K562 (cell line): Measurements from ENCODE around the gene PPP1R9B. TPM values are rescaled to one million over a fixed set of nuclear protein-coding genes. Genes with fewer than 3 reads are reported as not detected.
A peak's percentile ranks its signal among the peaks of the same experiment; 100 is the strongest.

Experiments
- AFF1 ChIP-seq, 2 experiments: fragments of 450-650 bp; IDR thresholded peaks; 2 replicates each; pipeline ENCODE4 v1.6.1; 2018; ENCODE audit warnings: mild to moderate bottlenecking in 2 of 2, low read depth in 1 of 2; ENCODE audit not compliant: partially characterized antibody in 2 of 2
- FOXK2 ChIP-seq, 2 experiments: fragments of 450-650 bp; IDR thresholded peaks in 1 of 2; conservative IDR thresholded peaks in 1 of 2; 2 replicates each; pipeline ENCODE4 v1.6.1; 2016; ENCODE audit warnings: low read depth in 2 of 2, mild to moderate bottlenecking in 1 of 2
- GABPA ChIP-seq: fragments of 200-800 bp; sonication (Bioruptor generic); conservative IDR thresholded peaks from 2 replicates; pipeline ENCODE4 v1.6.1; 2016; ENCODE audit warnings: low read depth, missing genetic modification characterization, missing compliant biosample characterization
- GATAD2B ChIP-seq: fragments of 450-650 bp; IDR thresholded peaks from 2 replicates; pipeline ENCODE4 v1.6.1; 2017; ENCODE audit warnings: mild to moderate bottlenecking, borderline replicate concordance
- IRF2 ChIP-seq: sonication (generic); formaldehyde crosslinking; IDR thresholded peaks from 2 replicates; pipeline ENCODE4 v1.8.1; 2022; ENCODE audit warnings: mild to moderate bottlenecking, missing genetic modification reagents
- NR2C1 ChIP-seq, 2 experiments: fragments of 450-650 bp; IDR thresholded peaks; 2 replicates each; pipeline ENCODE4 v1.6.1; 2017; ENCODE audit warnings: mild to moderate bottlenecking in 2 of 2, antibody characterized with exemption in 1 of 2, inconsistent platforms in 1 of 2, missing compliant biosample characterization in 1 of 2, missing genetic modification characterization in 1 of 2
- TBP ChIP-seq: optimal IDR thresholded peaks from 2 replicates; pipeline ENCODE3; 2011; ENCODE audit warnings: low read depth, low read length, improper control_type of control experiment
- TCFL5 ChIP-seq: fragments of 250-450 bp; sonication (Bioruptor Pico); conservative IDR thresholded peaks from 2 replicates; pipeline ENCODE4 v1.6.1; 2021; ENCODE audit warnings: mild to moderate bottlenecking, moderate library complexity, matching md5 sums
- TRIM25 ChIP-seq: fragments of 450-650 bp; IDR thresholded peaks from 2 replicates; pipeline ENCODE4 v1.7.0; 2016; ENCODE audit warnings: borderline replicate concordance
- ZNF79 ChIP-seq: fragments of 250-450 bp; sonication (Bioruptor Pico); IDR thresholded peaks from 2 replicates; pipeline ENCODE4 v1.4.0; 2020; ENCODE audit warnings: low read depth, mild to moderate bottlenecking, moderate library complexity
- polyA plus RNA-seq, 8 experiments: library from polyadenylated mRNA; depleted of rRNA in 4 of 8; stranded (reverse) in 5 of 8; unstranded in 3 of 8; fragments of >200 nt; fragmentation: Nextera tagmentation in 2 of 8; fragmentation: Illumina TruSeq in 1 of 8; extraction: Ambion mirVana in 2 of 8; extraction: Trizol in 1 of 8; gene quantifications; 2 replicates each; pipeline versions ENCODE4 v1.2.1 to v1.2.3, GENCODE V29; 2011 to 2014; ENCODE audit warnings: inconsistent platforms in 1 of 8, missing spikeins in 1 of 8
- total RNA-seq, 7 experiments: library from RNA; depleted of rRNA in 6 of 7; stranded (reverse); fragments of >200 nt in 6 of 7; fragmentation: Illumina TruSeq in 2 of 7; extraction: Trizol in 2 of 7; gene quantifications; 2 replicates each; pipeline versions ENCODE4 v1.2.1 to v1.2.3, GENCODE V29; 2011 to 2021; ENCODE audit warnings: low replicate concordance in 1 of 7
- TF ChIP-seq, protein P1 (sequence below): fragments of 450-650 bp; formaldehyde crosslinking; IDR thresholded peaks from 2 replicates; pipeline ENCODE4 v1.4.0; 2022; ENCODE audit warnings: mild to moderate bottlenecking, moderate library complexity
- TF ChIP-seq, protein P2 (sequence below), 2 experiments: fragments of 450-650 bp; IDR thresholded peaks; 2 replicates each; pipeline ENCODE4 v1.6.1; 2016
- TF ChIP-seq, protein P3 (sequence below): fragments of 250-450 bp; sonication (Bioruptor Pico); IDR thresholded peaks from 2 replicates; pipeline ENCODE4 v1.5.0; 2021

Gene PPP1R9B
- total and polyA plus RNA-seq, 9 of the 15 experiments (the other 6 are each of a cell fraction or from before 2014, with no cell fraction given), result 0.10 to 63.5 (median 24.7) TPM

DNA sequence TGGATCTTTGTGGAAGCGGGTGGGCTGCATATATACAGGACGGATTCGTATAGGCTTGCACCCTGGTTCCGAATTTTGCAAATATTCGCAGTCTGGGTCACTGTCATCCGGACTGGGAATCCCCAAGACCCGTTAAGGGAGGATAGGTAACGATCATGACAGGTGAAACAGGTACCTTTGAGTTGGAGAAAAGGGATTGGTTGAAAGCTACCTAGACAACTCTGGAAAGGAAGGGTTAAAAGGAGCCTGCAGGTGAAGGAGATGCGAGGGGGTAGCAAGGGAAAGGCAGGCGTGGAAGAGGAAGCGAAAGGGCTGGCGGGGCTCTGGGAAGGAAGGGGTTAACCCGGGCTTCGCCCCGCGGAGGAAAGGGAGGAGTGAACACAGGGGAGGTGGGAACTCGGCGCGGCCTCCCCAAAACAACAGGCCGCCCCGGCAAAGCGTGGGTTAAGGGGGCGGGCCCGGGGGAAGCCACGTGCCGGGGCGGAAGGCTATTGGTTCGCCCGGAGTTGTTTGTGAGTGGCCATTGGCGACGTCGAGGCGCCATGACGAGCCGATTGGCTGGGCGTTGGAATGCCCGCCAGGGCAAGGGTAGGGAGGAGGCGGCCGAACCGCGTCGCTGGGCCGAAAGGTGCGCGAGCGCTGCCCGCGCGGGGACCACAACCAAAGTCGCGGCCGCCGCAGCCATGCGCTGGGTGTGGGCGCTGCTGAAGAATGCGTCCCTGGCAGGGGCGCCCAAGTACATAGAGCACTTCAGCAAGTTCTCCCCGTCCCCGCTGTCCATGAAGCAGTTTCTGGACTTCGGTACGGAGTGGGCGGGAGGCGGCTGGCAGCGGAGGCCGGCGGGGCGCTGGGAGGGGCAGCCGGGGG is 55.5 kb downstream of the PPP1R9B start, which contains the start of gene PDK2 (continued):
- TF ChIP-seq NR2C1 (IDR thresholded peaks at IDR 0.05), result no peak
- TF ChIP-seq NR2C1 (tag; IDR thresholded peaks at IDR 0.05), result no peak
- TF ChIP-seq, protein P1, sequence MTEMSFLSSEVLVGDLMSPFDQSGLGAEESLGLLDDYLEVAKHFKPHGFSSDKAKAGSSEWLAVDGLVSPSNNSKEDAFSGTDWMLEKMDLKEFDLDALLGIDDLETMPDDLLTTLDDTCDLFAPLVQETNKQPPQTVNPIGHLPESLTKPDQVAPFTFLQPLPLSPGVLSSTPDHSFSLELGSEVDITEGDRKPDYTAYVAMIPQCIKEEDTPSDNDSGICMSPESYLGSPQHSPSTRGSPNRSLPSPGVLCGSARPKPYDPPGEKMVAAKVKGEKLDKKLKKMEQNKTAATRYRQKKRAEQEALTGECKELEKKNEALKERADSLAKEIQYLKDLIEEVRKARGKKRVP (CRISPR knock-in tag), result no peak
- no peak for TF ChIP-seq IRF2 (CRISPR knock-in tag)
- TF ChIP-seq, protein P2, sequence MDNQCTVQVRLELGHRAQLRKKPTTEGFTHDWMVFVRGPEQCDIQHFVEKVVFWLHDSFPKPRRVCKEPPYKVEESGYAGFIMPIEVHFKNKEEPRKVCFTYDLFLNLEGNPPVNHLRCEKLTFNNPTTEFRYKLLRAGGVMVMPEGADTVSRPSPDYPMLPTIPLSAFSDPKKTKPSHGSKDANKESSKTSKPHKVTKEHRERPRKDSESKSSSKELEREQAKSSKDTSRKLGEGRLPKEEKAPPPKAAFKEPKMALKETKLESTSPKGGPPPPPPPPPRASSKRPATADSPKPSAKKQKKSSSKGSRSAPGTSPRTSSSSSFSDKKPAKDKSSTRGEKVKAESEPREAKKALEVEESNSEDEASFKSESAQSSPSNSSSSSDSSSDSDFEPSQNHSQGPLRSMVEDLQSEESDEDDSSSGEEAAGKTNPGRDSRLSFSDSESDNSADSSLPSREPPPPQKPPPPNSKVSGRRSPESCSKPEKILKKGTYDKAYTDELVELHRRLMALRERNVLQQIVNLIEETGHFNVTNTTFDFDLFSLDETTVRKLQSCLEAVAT (IDR thresholded peaks at IDR 0.05), result no peak
- TF ChIP-seq FOXK2 (conservative IDR thresholded peaks at IDR 0.05 in 1 of 2, IDR thresholded peaks at IDR 0.05 in 1 of 2; ENCODE audit: low read depth in 2 of 2), result peak in 1 of 2 experiments; percentile 24; a peak in 1 of 4 replicates
- no peak for TF ChIP-seq TCFL5
- no peak for TF ChIP-seq TBP
- TF ChIP-seq GATAD2B, result no peak
- no peak for TF ChIP-seq TRIM25
- no peak for TF ChIP-seq AFF1 (IDR thresholded peaks at IDR 0.05; ENCODE audit: low read depth in 1 of 2, partially characterized antibody in 2 of 2)
- no peak for TF ChIP-seq ZNF79 (CRISPR knock-in tag)
- no peak for TF ChIP-seq GABPA (tag)
- TF ChIP-seq, protein P3, sequence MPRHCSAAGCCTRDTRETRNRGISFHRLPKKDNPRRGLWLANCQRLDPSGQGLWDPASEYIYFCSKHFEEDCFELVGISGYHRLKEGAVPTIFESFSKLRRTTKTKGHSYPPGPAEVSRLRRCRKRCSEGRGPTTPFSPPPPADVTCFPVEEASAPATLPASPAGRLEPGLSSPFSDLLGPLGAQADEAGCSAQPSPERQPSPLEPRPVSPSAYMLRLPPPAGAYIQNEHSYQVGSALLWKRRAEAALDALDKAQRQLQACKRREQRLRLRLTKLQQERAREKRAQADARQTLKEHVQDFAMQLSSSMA (CRISPR knock-in tag), result no peak
